Measurements from ENCODE around the gene TBX15. TPM values are rescaled to one million over a fixed set of nuclear protein-coding genes. Genes with fewer than 3 reads are reported as not detected.

Gene TBX15
- total and polyA plus RNA-seq, 3 donors from 2014 or later = 0.63 to 1.5 (median 0.74) TPM

- DNase-seq = no peak
- 46 to 50% methylated on average over 8 of the region's 8 CpGs for WGBS, 2 donors
- TF ChIP-seq CTCF (IDR thresholded peaks at IDR 0.05) = no peak
- TF ChIP-seq POLR2A (IDR thresholded peaks at IDR 0.05) = no peak
- Histone ChIP-seq H3K9me3 (no peaks in the 10 kb centered on the region), H3K27ac (no peak overlapping the region), H3K4me3 (no peak overlapping the region), H3K4me1 (peaks cover 9% of the 10 kb centered on the region), H3K27me3 (peaks cover 4% of the 10 kb centered on the region), H3K36me3 (ENCODE audit: low read depth, missing control alignments) (no peaks in the 10 kb centered on the region)
- intact Hi-C loops (cut with DNase I; ENCODE audit: low total_unique reads) = no loop called here
These were observed 2.5 kb upstream of the TBX15 start for GRCh38 chr1:118990513-118991152.

GRCh38 chr1:118989878-118990378, 1.8 kb upstream of the TBX15 start:
- intact Hi-C loops (cut with DNase I; ENCODE audit: low total_unique reads) = no loop called here
- no peaks in the 10 kb centered on the region for H3K36me3 ChIP-seq (ENCODE audit: low read depth, missing control alignments)
- DNase-seq = no peak
- H3K27ac ChIP-seq = no peak overlapping the region
- peaks cover 4% of the 10 kb centered on the region for H3K27me3 ChIP-seq
- peaks cover 9% of the 10 kb centered on the region for H3K4me1 ChIP-seq
- WGBS, 2 donors = 13 to 20% methylated on average over 11 to 22 of the region's 22 CpGs
- H3K9me3 ChIP-seq = no peaks in the 10 kb centered on the region
- no peak overlapping the region for H3K4me3 ChIP-seq
- TF ChIP-seq POLR2A (IDR thresholded peaks at IDR 0.05) (no peak), CTCF (IDR thresholded peaks at IDR 0.05) (no peak)

GRCh38 chr1:118989006-118989815, 1.1 kb upstream of the TBX15 start:
- 9 to 13% methylated on average over 42 to 44 of the region's 44 CpGs for WGBS, 2 donors
- Histone ChIP-seq H3K27me3 (peaks cover 4% of the 10 kb centered on the region), H3K4me1 (peaks cover 9% of the 10 kb centered on the region), H3K9me3 (no peaks in the 10 kb centered on the region), H3K36me3 (ENCODE audit: low read depth, missing control alignments) (no peaks in the 10 kb centered on the region), H3K27ac (no peak overlapping the region), H3K4me3 (no peak overlapping the region)
- no peak for TF ChIP-seq POLR2A (IDR thresholded peaks at IDR 0.05)
- TF ChIP-seq CTCF (IDR thresholded peaks at IDR 0.05) = no peak
- no peak for DNase-seq
- intact Hi-C loops (cut with DNase I; ENCODE audit: low total_unique reads) = no loop called here

GRCh38 chr1:118987468-118988185, 516 bp downstream of the TBX15 start:
- intact Hi-C loops (cut with DNase I; ENCODE audit: low total_unique reads) = no loop called here
- TF ChIP-seq POLR2A (IDR thresholded peaks at IDR 0.05) = no peak
- TF ChIP-seq CTCF (IDR thresholded peaks at IDR 0.05) = no peak
- Histone ChIP-seq H3K4me3 (peak overlapping the region; percentile 31 to 42), H3K4me1 (peaks cover 9% of the 10 kb centered on the region), H3K9me3 (no peaks in the 10 kb centered on the region), H3K36me3 (ENCODE audit: low read depth, missing control alignments) (no peaks in the 10 kb centered on the region), H3K27ac (no peak overlapping the region), H3K27me3 (peaks cover 4% of the 10 kb centered on the region)
- 2 to 3% methylated on average over 32 to 65 of the region's 65 CpGs for WGBS, 2 donors
- DNase-seq = no peak
